Endothelial cell of umbilical vein (primary cell): ENCODE measurements around the gene ENPP4. TPM values are rescaled to one million over a fixed set of nuclear protein-coding genes. Genes with fewer than 3 reads are reported as not detected.
A peak's percentile ranks its signal among the peaks of the same experiment; 100 is the strongest.
"Not testable (repeated sequence)": the region's sequence is repeated elsewhere in the genome, so short reads cannot be mapped to it uniquely, and the experiment has no call there.

Experiments used
- BruUV-seq: library from RNA; stranded (reverse); fragments of 400-500 nt; replicated peaks from 2 replicates; lab custom pipeline; 2021; lab: Mats Ljungman, UMichigan
- CTCF ChIA-PET: fragments of 300-600, 350-600 bp; sonication (Branson Sonifier 250); formaldehyde crosslinking; loops from one replicate; lab custom pipeline; 2021; ENCODE audit warnings: antibody characterized with exemption, inconsistent platforms; lab: Charles Lee
- POLR2A ChIA-PET: fragments of 300-600, 350-600 bp; sonication (Branson Sonifier 250); formaldehyde crosslinking; loops from one replicate; lab custom pipeline; 2021; ENCODE audit warnings: antibody characterized with exemption, inconsistent platforms; lab: Charles Lee
- DNase-seq: peaks from one replicate; pipeline ENCODE4 v3.0.0-alpha.2; 2011; ENCODE audit warnings: low read depth, low spot score
- FAIRE-seq: peaks from 2 replicates; lab custom pipeline; 2011; peaks lifted over from hg19 to GRCh38; lab: Jason Lieb, UNC
- H2AFZ ChIP-seq: 2 replicates; pipeline ENCODE4 v1.6.0; 2012; ENCODE audit warnings: low read depth, low read length, control low read depth, inconsistent platforms
- H3K27ac ChIP-seq: 2 replicates; pipeline ENCODE4 v1.5.1; 2011; ENCODE audit warnings: low read depth, mild to moderate bottlenecking, control low read depth, low read length, moderate library complexity; ENCODE audit not compliant: insufficient read depth
- H3K27me3 ChIP-seq, 2 experiments: 2 replicates each; pipeline versions ENCODE4 v1.6.0 to v1.6.1; 2011; ENCODE audit warnings: low read length in 2 of 2, mixed read lengths in 1 of 2; ENCODE audit not compliant: control insufficient read depth in 2 of 2, insufficient read depth in 2 of 2
- H3K36me3 ChIP-seq, 2 experiments: 2 replicates in 1 of 2; 3 replicates in 1 of 2; pipeline ENCODE4 v1.5.1; 2011; ENCODE audit warnings: low read length in 2 of 2, mild to moderate bottlenecking in 1 of 2, moderate library complexity in 1 of 2; ENCODE audit not compliant: control insufficient read depth in 2 of 2, insufficient read depth in 2 of 2; ENCODE audit errors: extremely low read depth in 1 of 2
- H3K4me1 ChIP-seq: 3 replicates; pipeline ENCODE4 v1.5.1; 2011; ENCODE audit warnings: mild to moderate bottlenecking, low read length; ENCODE audit not compliant: control insufficient read depth, insufficient read depth; ENCODE audit errors: extremely low read depth
- H3K4me2 ChIP-seq: 2 replicates; pipeline ENCODE4 v1.6.1; 2011; ENCODE audit warnings: low read length, control low read depth, mixed read lengths; ENCODE audit not compliant: insufficient read depth
- H3K4me3 ChIP-seq, 3 experiments: fragments of 200-600 bp in 1 of 3; sonication (generic), shearing (Covaris generic) in 1 of 3; replicated peaks in 1 of 3; 2 replicates each; pipeline ENCODE4 v1.5.1; 2011 to 2016; ENCODE audit warnings: control low read depth in 3 of 3, low read length in 3 of 3, mild to moderate bottlenecking in 2 of 3, inconsistent platforms in 1 of 3, low read depth in 1 of 3, moderate library complexity in 1 of 3; ENCODE audit not compliant: insufficient read depth in 1 of 3
- H3K79me2 ChIP-seq: 2 replicates; pipeline ENCODE4 v1.6.0; 2012; ENCODE audit warnings: low read length, inconsistent platforms; ENCODE audit not compliant: control insufficient read depth, insufficient read depth
- H3K9ac ChIP-seq: replicated peaks from 2 replicates; pipeline ENCODE3; 2011; ENCODE audit warnings: low read length, control low read depth; ENCODE audit not compliant: insufficient read depth; ENCODE audit errors: extremely low read depth
- H3K9me1 ChIP-seq: replicated peaks from 3 replicates; pipeline ENCODE4 v1.6.0; 2011; ENCODE audit warnings: mild to moderate bottlenecking, low read length; ENCODE audit not compliant: control insufficient read depth, insufficient read depth; ENCODE audit errors: extremely low read depth
- H3K9me3 ChIP-seq: replicated peaks from 2 replicates; pipeline ENCODE4 v1.5.1; 2012; ENCODE audit warnings: low read length, inconsistent platforms; ENCODE audit not compliant: control insufficient read depth, insufficient read depth
- H4K20me1 ChIP-seq: replicated peaks from 2 replicates; pipeline ENCODE3; 2011; ENCODE audit warnings: mild to moderate bottlenecking, low read length; ENCODE audit not compliant: control insufficient read depth, insufficient read depth; ENCODE audit errors: extremely low read depth
- MAX ChIP-seq: IDR thresholded peaks from 2 replicates; pipeline ENCODE4 v1.6.1; 2011; ENCODE audit not compliant: insufficient read depth, insufficient read length
- dilution Hi-C: fragments of 300-500 bp; cut with MboI; formaldehyde crosslinking; loops from one replicate; pipeline ENCODE4 v1.15.0; 2019; ENCODE audit warnings: low sequenced_read_pairs; ENCODE audit not compliant: extremely low pct_ligation_motif_present
- intact Hi-C: fragments of 100-400 bp; cut with micrococcal nuclease; formaldehyde crosslinking; loops from one replicate; pipeline ENCODE4 v1.10.0; 2022
- polyA plus RNA-seq, 4 experiments: library from polyadenylated mRNA; depleted of rRNA in 3 of 4; stranded (reverse) in 3 of 4; unstranded in 1 of 4; fragments of >200 nt; gene quantifications; 2 replicates each; pipeline versions ENCODE4 v1.2.1 to v1.2.3, GENCODE V29; 2011 to 2012; ENCODE audit warnings: missing spikeins in 1 of 4
- total RNA-seq: library from RNA; stranded (reverse); gene quantifications from 2 replicates; pipeline ENCODE4 v1.2.3, GENCODE V29; 2021

Gene ENPP4
- total and polyA plus RNA-seq, 2 donors (not counting 3 experiments of a cell fraction or from before 2014, with no cell fraction given): 1.5 to 3.9 TPM

- Histone ChIP-seq H3K79me2 (no peaks in the 10 kb centered on the region), H3K27me3 (peaks cover 10 to 19% of the 10 kb centered on the region in 2 experiments), H3K9ac (no peak overlapping the region), H3K9me3 (no peaks in the 10 kb centered on the region), H2AFZ (peak overlapping the region; percentile 93), H3K4me1 (peaks cover 12% of the 10 kb centered on the region), H3K27ac (no peak overlapping the region), H3K4me3 (peak overlapping the region in 2 of 3 experiments; percentile 75 to 92), H3K36me3 (no peaks in the 10 kb centered on the region), H3K4me2 (peak overlapping the region; percentile 86), H3K9me1 (peaks cover 3% of the 10 kb centered on the region), H4K20me1 (no peaks in the 10 kb centered on the region)
- ChIA-PET CTCF (interaction anchor here (1.4 to 1.5 kb wide), 2 partner anchors 8 to 40 kb away, joined by 5 read pairs; no protein-coding TSS in a partner anchor), POLR2A (no interaction called here)
- intact Hi-C loops (no loop called here), dilution Hi-C loops (no loop called here)
- DNase-seq: peak; percentile 4
- no peak for TF ChIP-seq MAX
- TSS peak; percentile 9 for BruUV-seq
- FAIRE-seq: no peak
Observed at GRCh38 chr6:46130666-46131065, 877 bp downstream of the ENPP4 start.

- FAIRE-seq, H3K9me3 ChIP-seq, DNase-seq, H2AFZ ChIP-seq, H4K20me1 ChIP-seq, POLR2A ChIA-PET, H3K79me2 ChIP-seq, intact Hi-C loops, H3K4me3 ChIP-seq, H3K9ac ChIP-seq, H3K9me1 ChIP-seq, H3K27ac ChIP-seq, dilution Hi-C loops, BruUV-seq, H3K36me3 ChIP-seq, H3K4me2 ChIP-seq, CTCF ChIA-PET: not testable (repeated sequence)
- Histone ChIP-seq H3K27me3 (peaks cover 10 to 19% of the 10 kb centered on the region in 2 experiments), H3K4me1 (peaks cover 12% of the 10 kb centered on the region)
Observed at GRCh38 chr6:46131291-46131690, 1.5 kb downstream of the ENPP4 start.
